IMR-90 (cell line): Measurements from ENCODE around the gene TAF4. TPM values are rescaled to one million over a fixed set of nuclear protein-coding genes. Genes with fewer than 3 reads are reported as not detected.

Experiments
- ATAC-seq: fragments of 200-7000 bp; cut with Tn5 transposase; 2 replicates; pipeline ENCODE4 v1.9.1; 2020; ENCODE audit warnings: low read depth, mild to moderate bottlenecking, moderate library complexity
- BruUV-seq: library from RNA; stranded (reverse); fragments of 400-500 nt; replicated peaks from 2 replicates; lab custom pipeline; 2021; lab: Mats Ljungman, UMichigan
- CTCF ChIA-PET: fragments of 300-600 bp; formaldehyde crosslinking; extraction: SDS; loops from one replicate; lab custom pipeline; 2021; ENCODE audit warnings: antibody characterized with exemption; lab: Yijun Ruan, JAX
- POLR2A ChIA-PET: fragments of 300-600 bp; sonication (Branson Sonifier 250); formaldehyde crosslinking; loops from one replicate; lab custom pipeline; 2022; ENCODE audit warnings: antibody characterized with exemption; ENCODE audit not compliant: unreplicated experiment; lab: Charles Lee
- DNase-seq: peaks from one replicate; pipeline ENCODE4 v3.0.0; 2013
- H2AFZ ChIP-seq: replicated peaks from 2 replicates; pipeline ENCODE3; 2013; ENCODE audit warnings: low read length, mild to moderate bottlenecking; ENCODE audit not compliant: poor library complexity
- H2AK5ac ChIP-seq: 2 replicates; pipeline ENCODE4 v1.6.1; 2013; ENCODE audit warnings: low read depth, low read length, inconsistent platforms
- H2AK9ac ChIP-seq: replicated peaks from 2 replicates; pipeline ENCODE3; 2013; ENCODE audit warnings: mild to moderate bottlenecking, low read depth, low read length, moderate library complexity; ENCODE audit not compliant: poor library complexity
- H2BK120ac ChIP-seq: 2 replicates; pipeline ENCODE4 v1.6.1; 2013; ENCODE audit warnings: low read depth, low read length, inconsistent platforms
- H2BK15ac ChIP-seq: 3 replicates; pipeline ENCODE4 v1.6.1; 2013; ENCODE audit warnings: low read depth, low read length, inconsistent platforms
- H2BK20ac ChIP-seq: 2 replicates; pipeline ENCODE4 v1.6.1; 2013; ENCODE audit warnings: low read depth, mild to moderate bottlenecking, inconsistent platforms, low read length, moderate library complexity
- H2BK5ac ChIP-seq: 2 replicates; pipeline ENCODE4 v1.6.1; 2013; ENCODE audit warnings: mild to moderate bottlenecking, low read depth, low read length, inconsistent platforms; ENCODE audit not compliant: poor library complexity, severe bottlenecking
- H3K14ac ChIP-seq: replicated peaks from 2 replicates; pipeline ENCODE4 v1.6.1; 2013; ENCODE audit warnings: low read depth, low read length, inconsistent platforms
- H3K18ac ChIP-seq: 2 replicates; pipeline ENCODE4 v1.6.1; 2013; ENCODE audit warnings: low read depth, low read length, control low read depth
- H3K23ac ChIP-seq: 2 replicates; pipeline ENCODE4 v1.6.1; 2013; ENCODE audit warnings: low read depth, low read length, inconsistent platforms
- H3K27ac ChIP-seq: 2 replicates; pipeline ENCODE4 v1.5.1; 2013; ENCODE audit warnings: mild to moderate bottlenecking, control low read depth, low read length; ENCODE audit not compliant: insufficient read depth
- H3K27me3 ChIP-seq: 2 replicates; pipeline ENCODE4 v1.6.1; 2013; ENCODE audit warnings: low read length; ENCODE audit not compliant: control insufficient read depth, insufficient read depth
- H3K36me3 ChIP-seq: 2 replicates; pipeline ENCODE4 v1.6.1; 2013; ENCODE audit warnings: low read length, mixed read lengths; ENCODE audit not compliant: control insufficient read depth, insufficient read depth
- H3K4ac ChIP-seq: 2 replicates; pipeline ENCODE4 v1.6.1; 2013; ENCODE audit warnings: low read depth, low read length, inconsistent platforms
- H3K4me1 ChIP-seq: 2 replicates; pipeline ENCODE4 v1.6.1; 2013; ENCODE audit warnings: low read length, mixed read lengths; ENCODE audit not compliant: control insufficient read depth, insufficient read depth
- H3K4me2 ChIP-seq: 2 replicates; pipeline ENCODE4 v1.6.1; 2013; ENCODE audit warnings: low read depth, mild to moderate bottlenecking, control low read depth, low read length, moderate library complexity
- H3K4me3 ChIP-seq: 2 replicates; pipeline ENCODE4 v1.5.1; 2013; ENCODE audit warnings: low read depth, mild to moderate bottlenecking, control low read depth, low read length, moderate library complexity; ENCODE audit not compliant: insufficient read depth
- H3K56ac ChIP-seq: 2 replicates; pipeline ENCODE4 v1.6.1; 2013; ENCODE audit warnings: low read length, inconsistent platforms; ENCODE audit not compliant: insufficient read depth; ENCODE audit errors: extremely low read depth
- H3K79me1 ChIP-seq, 2 experiments: 2 replicates each; pipeline ENCODE4 v1.6.1; 2013; ENCODE audit warnings: low read length in 2 of 2, inconsistent platforms in 1 of 2, low read depth in 1 of 2
- H3K9ac ChIP-seq: 2 replicates; pipeline ENCODE4 v1.6.1; 2013; ENCODE audit warnings: low read depth, low read length, control low read depth
- H3K9me1 ChIP-seq: 2 replicates; pipeline ENCODE4 v1.6.1; 2013; ENCODE audit warnings: low read length, inconsistent platforms; ENCODE audit not compliant: insufficient read depth
- H3K9me3 ChIP-seq: 2 replicates; pipeline ENCODE4 v1.6.1; 2013; ENCODE audit warnings: low read length; ENCODE audit not compliant: control insufficient read depth, insufficient read depth
- H4K20me1 ChIP-seq: 2 replicates; pipeline ENCODE4 v1.6.1; 2013; ENCODE audit warnings: low read length, inconsistent platforms; ENCODE audit not compliant: insufficient read depth
- H4K5ac ChIP-seq: 2 replicates; pipeline ENCODE4 v1.6.1; 2013; ENCODE audit warnings: mild to moderate bottlenecking, low read depth, low read length, control low read depth
- H4K8ac ChIP-seq, 2 experiments: 2 replicates each; pipeline ENCODE4 v1.6.1; 2013; ENCODE audit warnings: low read depth in 2 of 2, low read length in 2 of 2, control low read depth in 1 of 2, inconsistent platforms in 1 of 2
- H4K91ac ChIP-seq: 2 replicates; pipeline ENCODE4 v1.6.1; 2013; ENCODE audit warnings: low read depth, low read length, inconsistent platforms; ENCODE audit not compliant: insufficient read depth
- BHLHE40 ChIP-seq: fragments of 150-350 bp; IDR thresholded peaks from 2 replicates; pipeline ENCODE4 v1.6.1; 2016; ENCODE audit warnings: mild to moderate bottlenecking, low read depth, low read length
- CHD1 ChIP-seq: IDR thresholded peaks from 2 replicates; pipeline ENCODE4 v1.6.1; 2012; ENCODE audit warnings: low read depth, low read length, improper control_type of control experiment
- FOS ChIP-seq: fragments of 150-350 bp; IDR thresholded peaks from 2 replicates; pipeline ENCODE4 v1.6.1; 2016; ENCODE audit warnings: low read depth, low read length
- MAFK ChIP-seq: IDR thresholded peaks from 2 replicates; pipeline ENCODE4 v1.6.1; 2012; ENCODE audit warnings: low read depth, low read length, improper control_type of control experiment
- MAZ ChIP-seq: IDR thresholded peaks from 2 replicates; pipeline ENCODE4 v1.6.1; 2012; ENCODE audit warnings: low read depth, mild to moderate bottlenecking, low read length, improper control_type of control experiment, moderate library complexity, borderline replicate concordance
- MXI1 ChIP-seq: IDR thresholded peaks from 2 replicates; pipeline ENCODE4 v1.6.1; 2012; ENCODE audit warnings: low read depth, mild to moderate bottlenecking, low read length, moderate library complexity, borderline replicate concordance
- NFE2L2 ChIP-seq: fragments of 150-350 bp; IDR thresholded peaks from 2 replicates; pipeline ENCODE4 v1.6.1; 2016; ENCODE audit warnings: low read depth, mild to moderate bottlenecking, low read length
- POLR2A ChIP-seq: IDR thresholded peaks from 2 replicates; pipeline ENCODE4 v1.6.1; 2012; ENCODE audit warnings: mild to moderate bottlenecking, low read depth, low read length
- RFX5 ChIP-seq: IDR thresholded peaks from 2 replicates; pipeline ENCODE4 v1.8.0; 2012; ENCODE audit warnings: low read depth, mild to moderate bottlenecking, low read length, moderate library complexity
- SMC3 ChIP-seq: fragments of 150-350 bp; IDR thresholded peaks from 2 replicates; pipeline ENCODE4 v1.6.1; 2016; ENCODE audit warnings: low read depth, mild to moderate bottlenecking, antibody characterized with exemption, low read length, moderate library complexity
- WGBS, 2 experiments: methylation state at CpG; one replicate each; pipeline versions ENCODE4 v1.1.5 to v1.1.7; 2013; ENCODE audit warnings: missing lambda C conversion rate in 2 of 2; ENCODE audit not compliant: insufficient read length in 1 of 2; ENCODE audit errors: extremely low coverage in 2 of 2; 5-methylcytosine and 5-hydroxymethylcytosine counted together
- dilution Hi-C: fragments of 300-500 bp; cut with HindIII; formaldehyde crosslinking; loops from one replicate; pipeline ENCODE4 v1.14.3; 2018; ENCODE audit warnings: low sequenced_read_pairs; ENCODE audit not compliant: unreplicated experiment
- in situ Hi-C: fragments of 300-500 bp; cut with MboI; formaldehyde crosslinking; loops from 3 replicates; pipeline ENCODE4 v1.14.3; 2019; ENCODE audit warnings: low sequenced_read_pairs, inconsistent platforms, mixed read lengths
- intact Hi-C: fragments of 100-400 bp; cut with micrococcal nuclease; formaldehyde crosslinking; loops from 2 replicates; pipeline ENCODE4 v1.10.0; 2022
- polyA plus RNA-seq, 3 experiments: library from polyadenylated mRNA; depleted of rRNA; stranded (reverse); fragments of >200 nt; gene quantifications; 2 replicates each; pipeline ENCODE4 v1.2.3, GENCODE V29; 2012; ENCODE audit warnings: low replicate concordance in 1 of 3
- total RNA-seq: library from RNA; depleted of rRNA; stranded (reverse); fragments of >200 nt; gene quantifications from 2 replicates; pipeline ENCODE4 v1.2.3, GENCODE V29; 2012
- TF ChIP-seq, protein P1 (sequence below): fragments of 150-350 bp; IDR thresholded peaks from 2 replicates; pipeline ENCODE4 v1.6.1; 2016; ENCODE audit warnings: low read depth, mild to moderate bottlenecking, low read length, moderate library complexity, borderline replicate concordance
- TF ChIP-seq, protein P2 (sequence below): conservative IDR thresholded peaks from 2 replicates; pipeline ENCODE4 v1.5.1; 2012; ENCODE audit warnings: mild to moderate bottlenecking, low read depth, low read length, improper control_type of control experiment
- TF ChIP-seq, protein P3 (sequence below): fragments of 150-350 bp; IDR thresholded peaks from 2 replicates; pipeline ENCODE4 v1.6.1; 2017; ENCODE audit warnings: mild to moderate bottlenecking, antibody characterized with exemption, low read length, low read depth

TAF4 gene
- total and polyA plus RNA-seq, 2 of the 4 experiments (the other 2 are of a cell fraction): 1.4 to 5.1 TPM

DNA sequence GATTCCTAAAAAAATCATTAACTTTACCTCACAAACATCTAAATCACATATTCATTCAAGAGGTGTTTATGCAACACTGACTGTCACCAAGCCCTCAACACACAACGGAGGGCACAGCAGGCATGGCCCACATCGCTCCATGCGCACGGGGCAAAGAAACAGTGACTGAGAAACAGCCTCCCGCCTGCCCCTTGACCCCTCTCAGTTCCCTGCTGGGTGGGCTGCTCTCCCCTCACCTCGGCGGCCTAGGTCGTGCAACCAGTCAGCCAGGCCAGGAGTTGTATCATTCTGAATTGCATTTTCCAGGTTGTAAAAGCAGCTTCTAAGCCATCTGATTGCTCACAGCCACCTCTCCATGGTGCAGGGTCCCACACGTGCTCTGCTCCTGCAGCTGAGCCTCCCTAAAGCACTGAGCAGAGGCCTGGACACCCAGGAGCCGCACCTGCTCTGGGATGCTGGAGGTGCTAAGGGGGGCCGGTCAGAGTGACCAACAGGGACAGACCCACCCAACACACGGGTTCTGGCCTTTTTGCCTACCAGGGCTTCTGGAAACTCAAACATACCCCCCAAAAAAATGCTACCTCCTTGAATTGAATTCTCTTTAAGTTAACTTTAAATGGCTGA is 37.9 kb downstream of the TAF4 start:
- H3K79me1 ChIP-seq: peaks cover 55 to 76% of the 10 kb centered on the region in 2 experiments
- DNase-seq: no peak
- no peak for ATAC-seq
- POLR2A ChIA-PET: no interaction called here
- no peak overlapping the region for H3K4me3 ChIP-seq
- H3K4me1 ChIP-seq: peaks cover 7% of the 10 kb centered on the region; the same call in 1 of the 2 replicates
- H3K9me3 ChIP-seq: no peaks in the 10 kb centered on the region
- no peak overlapping the region for H4K8ac ChIP-seq
- H3K36me3 ChIP-seq: no peaks in the 10 kb centered on the region
- H4K5ac ChIP-seq: no peak overlapping the region
- no peak overlapping the region for H2AK5ac ChIP-seq
- no peak overlapping the region for H2AFZ ChIP-seq
- intact Hi-C loops (loop anchor here (5.0 kb wide), 1 partner anchor 34 kb away; no protein-coding TSS in a partner anchor), in situ Hi-C loops (no loop called here), dilution Hi-C loops (no loop called here)
- WGBS, 2 experiments: 60% methylated on average over 1 of the region's 12 CpGs; no CpG with 5 or more reads in 1 of the 2 experiments
- H2AK9ac ChIP-seq: no peak overlapping the region
- no peak overlapping the region for H3K56ac ChIP-seq
- no peak overlapping the region for H3K9ac ChIP-seq
- no peaks in the 10 kb centered on the region for H3K27me3 ChIP-seq
- no peak overlapping the region for H2BK5ac ChIP-seq
- no peak overlapping the region for H3K18ac ChIP-seq
- no peak overlapping the region for H3K4me2 ChIP-seq
- H4K91ac ChIP-seq: no peak overlapping the region
- H3K27ac ChIP-seq: no peak overlapping the region
- H3K4ac ChIP-seq: no peak overlapping the region
- no peak overlapping the region for H3K23ac ChIP-seq
- BruUV-seq: no TSS peak
- TF ChIP-seq CHD1 (no peak), RFX5 (no peak), MAZ (no peak), FOS (no peak), NFE2L2 (no peak), MXI1 (no peak), SMC3 (no peak), MAFK (no peak), BHLHE40 (no peak), POLR2A (no peak)
- TF ChIP-seq, protein P1, sequence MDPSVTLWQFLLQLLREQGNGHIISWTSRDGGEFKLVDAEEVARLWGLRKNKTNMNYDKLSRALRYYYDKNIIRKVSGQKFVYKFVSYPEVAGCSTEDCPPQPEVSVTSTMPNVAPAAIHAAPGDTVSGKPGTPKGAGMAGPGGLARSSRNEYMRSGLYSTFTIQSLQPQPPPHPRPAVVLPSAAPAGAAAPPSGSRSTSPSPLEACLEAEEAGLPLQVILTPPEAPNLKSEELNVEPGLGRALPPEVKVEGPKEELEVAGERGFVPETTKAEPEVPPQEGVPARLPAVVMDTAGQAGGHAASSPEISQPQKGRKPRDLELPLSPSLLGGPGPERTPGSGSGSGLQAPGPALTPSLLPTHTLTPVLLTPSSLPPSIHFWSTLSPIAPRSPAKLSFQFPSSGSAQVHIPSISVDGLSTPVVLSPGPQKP: no peak
- TF ChIP-seq, protein P2, sequence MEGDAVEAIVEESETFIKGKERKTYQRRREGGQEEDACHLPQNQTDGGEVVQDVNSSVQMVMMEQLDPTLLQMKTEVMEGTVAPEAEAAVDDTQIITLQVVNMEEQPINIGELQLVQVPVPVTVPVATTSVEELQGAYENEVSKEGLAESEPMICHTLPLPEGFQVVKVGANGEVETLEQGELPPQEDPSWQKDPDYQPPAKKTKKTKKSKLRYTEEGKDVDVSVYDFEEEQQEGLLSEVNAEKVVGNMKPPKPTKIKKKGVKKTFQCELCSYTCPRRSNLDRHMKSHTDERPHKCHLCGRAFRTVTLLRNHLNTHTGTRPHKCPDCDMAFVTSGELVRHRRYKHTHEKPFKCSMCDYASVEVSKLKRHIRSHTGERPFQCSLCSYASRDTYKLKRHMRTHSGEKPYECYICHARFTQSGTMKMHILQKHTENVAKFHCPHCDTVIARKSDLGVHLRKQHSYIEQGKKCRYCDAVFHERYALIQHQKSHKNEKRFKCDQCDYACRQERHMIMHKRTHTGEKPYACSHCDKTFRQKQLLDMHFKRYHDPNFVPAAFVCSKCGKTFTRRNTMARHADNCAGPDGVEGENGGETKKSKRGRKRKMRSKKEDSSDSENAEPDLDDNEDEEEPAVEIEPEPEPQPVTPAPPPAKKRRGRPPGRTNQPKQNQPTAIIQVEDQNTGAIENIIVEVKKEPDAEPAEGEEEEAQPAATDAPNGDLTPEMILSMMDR: no peak
- TF ChIP-seq, protein P3, sequence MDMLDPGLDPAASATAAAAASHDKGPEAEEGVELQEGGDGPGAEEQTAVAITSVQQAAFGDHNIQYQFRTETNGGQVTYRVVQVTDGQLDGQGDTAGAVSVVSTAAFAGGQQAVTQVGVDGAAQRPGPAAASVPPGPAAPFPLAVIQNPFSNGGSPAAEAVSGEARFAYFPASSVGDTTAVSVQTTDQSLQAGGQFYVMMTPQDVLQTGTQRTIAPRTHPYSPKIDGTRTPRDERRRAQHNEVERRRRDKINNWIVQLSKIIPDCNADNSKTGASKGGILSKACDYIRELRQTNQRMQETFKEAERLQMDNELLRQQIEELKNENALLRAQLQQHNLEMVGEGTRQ: no peak
- H2BK15ac ChIP-seq: no peak overlapping the region
- H4K20me1 ChIP-seq: peaks cover 70% of the 10 kb centered on the region
- no peak overlapping the region for H3K14ac ChIP-seq
- H2BK20ac ChIP-seq: no peak overlapping the region
- CTCF ChIA-PET: no interaction called here
- peaks cover 9% of the 10 kb centered on the region; the same call in 1 of the 2 replicates for H3K9me1 ChIP-seq
- no peak overlapping the region for H2BK120ac ChIP-seq
